Activated CD8-positive, alpha-beta T cell treated with anti-CD3 and anti-CD28 coated beads for 36 hours (primary cell): ENCODE measurements around the gene USP24. TPM values are rescaled to one million over a fixed set of nuclear protein-coding genes. Genes with fewer than 3 reads are reported as not detected.

Experiments used
- ATAC-seq: fragments of 200-7000 bp; cut with Tn5 transposase; one replicate; pipeline ENCODE4 v1.10.0; 2021; ENCODE audit warnings: mild to moderate bottlenecking, moderate library complexity
- CTCF ChIA-PET: fragments of 350-600 bp; sonication (Branson Sonifier 250); formaldehyde crosslinking; loops from one replicate; lab custom pipeline; 2021; ENCODE audit warnings: antibody characterized with exemption; lab: Charles Lee
- POLR2A ChIA-PET: fragments of 350-600 bp; sonication (Branson Sonifier 250); formaldehyde crosslinking; loops from one replicate; lab custom pipeline; 2021; ENCODE audit warnings: antibody characterized with exemption; lab: Charles Lee
- DNase-seq: peaks from one replicate; pipeline ENCODE4 v3.0.0-alpha.2; 2020
- H3K27ac Mint-ChIP-seq: one replicate; pipeline ENCODE4 v1.8.0; 2021; ENCODE audit warnings: mild to moderate bottlenecking, mixed read lengths
- H3K27me3 Mint-ChIP-seq: one replicate; pipeline ENCODE4 v1.8.0; 2021; ENCODE audit warnings: mixed read lengths
- H3K36me3 Mint-ChIP-seq: one replicate; pipeline ENCODE4 v1.8.0; 2021; ENCODE audit warnings: low read depth, mixed read lengths
- H3K4me1 Mint-ChIP-seq: one replicate; pipeline ENCODE4 v1.8.0; 2021; ENCODE audit warnings: low read depth, mixed read lengths
- H3K4me3 Mint-ChIP-seq: one replicate; pipeline ENCODE4 v1.8.0; 2021; ENCODE audit warnings: mild to moderate bottlenecking, moderate library complexity, mixed read lengths
- H3K9me3 Mint-ChIP-seq: one replicate; pipeline ENCODE4 v1.8.0; 2021; ENCODE audit warnings: mixed read lengths
- intact Hi-C: fragments of 100-400 bp; cut with micrococcal nuclease; formaldehyde crosslinking; loops from one replicate; pipeline ENCODE4 v1.10.0; 2022
- total RNA-seq, 2 experiments: library from RNA; stranded (reverse); gene quantifications; one replicate each; pipeline ENCODE4 v1.2.3, GENCODE V29; 2021
- TF ChIP-seq, protein P1 (sequence below): fragments of 200-600 bp; IDR thresholded peaks from one replicate; pipeline ENCODE4 v1.8.0; 2022; ENCODE audit warnings: antibody characterized with exemption, mild to moderate bottlenecking

USP24 gene
- total RNA-seq, 2 experiments from 2014 or later: 39.4 to 47.0 TPM

DNA sequence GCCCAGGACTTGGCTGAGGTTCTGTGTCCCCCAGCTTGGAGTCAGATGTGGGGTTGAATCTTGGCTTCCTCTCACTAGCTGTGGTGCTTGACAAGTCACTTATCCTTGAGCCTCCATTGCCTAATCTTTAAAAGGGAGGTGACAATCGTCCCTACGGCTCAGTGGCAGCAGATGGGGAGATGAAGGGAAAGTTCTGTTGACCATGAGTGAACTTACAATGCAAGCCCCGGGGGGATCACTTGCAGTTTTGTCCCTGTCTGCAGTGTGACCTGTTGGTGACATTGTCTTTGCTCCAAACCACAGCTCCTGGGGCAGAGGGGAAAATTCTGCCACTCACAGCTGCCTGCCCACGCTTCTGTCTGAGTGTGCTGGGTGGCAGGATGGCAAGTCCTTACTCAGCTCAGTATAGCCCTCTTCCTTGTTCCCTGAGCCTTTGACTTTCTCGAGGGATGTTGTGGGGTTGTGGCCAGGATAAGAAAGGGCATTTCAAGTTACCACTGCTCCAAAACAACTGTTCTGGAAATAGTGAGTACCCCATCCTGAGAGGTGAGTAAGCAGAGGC is 174.2 kb downstream of the USP24 start:
- TF ChIP-seq, protein P1, sequence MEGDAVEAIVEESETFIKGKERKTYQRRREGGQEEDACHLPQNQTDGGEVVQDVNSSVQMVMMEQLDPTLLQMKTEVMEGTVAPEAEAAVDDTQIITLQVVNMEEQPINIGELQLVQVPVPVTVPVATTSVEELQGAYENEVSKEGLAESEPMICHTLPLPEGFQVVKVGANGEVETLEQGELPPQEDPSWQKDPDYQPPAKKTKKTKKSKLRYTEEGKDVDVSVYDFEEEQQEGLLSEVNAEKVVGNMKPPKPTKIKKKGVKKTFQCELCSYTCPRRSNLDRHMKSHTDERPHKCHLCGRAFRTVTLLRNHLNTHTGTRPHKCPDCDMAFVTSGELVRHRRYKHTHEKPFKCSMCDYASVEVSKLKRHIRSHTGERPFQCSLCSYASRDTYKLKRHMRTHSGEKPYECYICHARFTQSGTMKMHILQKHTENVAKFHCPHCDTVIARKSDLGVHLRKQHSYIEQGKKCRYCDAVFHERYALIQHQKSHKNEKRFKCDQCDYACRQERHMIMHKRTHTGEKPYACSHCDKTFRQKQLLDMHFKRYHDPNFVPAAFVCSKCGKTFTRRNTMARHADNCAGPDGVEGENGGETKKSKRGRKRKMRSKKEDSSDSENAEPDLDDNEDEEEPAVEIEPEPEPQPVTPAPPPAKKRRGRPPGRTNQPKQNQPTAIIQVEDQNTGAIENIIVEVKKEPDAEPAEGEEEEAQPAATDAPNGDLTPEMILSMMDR: no peak
- no peak overlapping the region for H3K4me3 Mint-ChIP-seq
- DNase-seq: no peak
- H3K4me1 Mint-ChIP-seq: peaks cover 3% of the 10 kb centered on the region
- intact Hi-C loops: no loop called here
- no peak overlapping the region for H3K27ac Mint-ChIP-seq
- H3K36me3 Mint-ChIP-seq: no peaks in the 10 kb centered on the region
- ChIA-PET POLR2A (no interaction called here), CTCF (interaction anchor here (0.9 to 1.0 kb wide), 3 partner anchors 17 to 96 kb away, joined by 3 read pairs; no protein-coding TSS in a partner anchor)
- no peaks in the 10 kb centered on the region for H3K9me3 Mint-ChIP-seq
- ATAC-seq: peak; percentile 27
- H3K27me3 Mint-ChIP-seq: peaks cover 40% of the 10 kb centered on the region

DNA sequence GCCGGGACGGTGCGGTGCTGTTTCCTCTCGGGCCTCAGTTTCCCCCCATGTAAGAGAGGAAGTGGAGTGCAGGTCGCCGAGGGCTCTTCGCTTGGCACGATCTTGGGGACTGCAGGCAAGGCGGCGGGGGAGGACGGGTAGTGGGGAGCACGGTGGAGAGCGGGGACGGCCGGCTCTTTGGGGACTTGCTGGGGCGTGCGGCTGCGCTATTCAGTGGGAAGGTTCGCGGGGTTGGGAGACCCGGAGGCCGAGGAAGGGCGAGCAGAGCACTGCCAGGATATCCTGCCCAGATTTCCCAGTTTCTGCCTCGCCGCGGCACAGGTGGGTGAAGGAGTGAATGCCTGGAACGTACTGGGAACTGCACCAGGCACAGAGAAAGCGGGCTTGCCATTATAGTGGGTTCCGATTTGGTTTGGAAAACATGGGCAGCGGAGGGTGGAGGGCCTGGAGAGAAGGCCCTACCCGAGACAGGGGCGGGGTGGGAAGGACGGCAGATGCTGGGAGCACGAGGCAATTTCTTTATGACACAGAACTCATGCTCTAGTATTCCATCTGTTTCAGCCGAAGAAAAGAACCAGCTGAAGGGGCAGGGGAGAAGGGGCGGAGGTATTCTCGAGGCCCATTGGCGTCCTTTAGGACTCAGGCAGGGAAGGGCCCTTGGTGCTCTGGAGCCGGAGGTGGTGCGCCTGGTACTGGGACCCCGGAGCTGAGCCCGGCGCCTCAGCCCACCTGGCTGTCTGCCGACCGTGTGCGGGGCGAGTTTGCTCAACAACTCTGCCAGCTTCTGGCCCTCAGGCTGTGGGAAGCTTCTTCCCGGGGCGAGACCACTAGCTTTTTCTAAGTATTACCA is 174.9 kb downstream of the USP24 start:
- ChIA-PET POLR2A (no interaction called here), CTCF (interaction anchor here (0.9 to 2.6 kb wide), 4 partner anchors 18 to 95 kb away, joined by 3 to 10 read pairs (median 3); no protein-coding TSS in a partner anchor)
- Mint-ChIP-seq H3K27me3 (peaks cover 42% of the 10 kb centered on the region), H3K36me3 (no peaks in the 10 kb centered on the region), H3K9me3 (no peaks in the 10 kb centered on the region), H3K4me1 (peaks cover 3% of the 10 kb centered on the region), H3K4me3 (no peak overlapping the region), H3K27ac (no peak overlapping the region)
- DNase-seq (no peak), ATAC-seq (no peak)
- TF ChIP-seq, protein P1: no peak
- intact Hi-C loops: no loop called here

DNA sequence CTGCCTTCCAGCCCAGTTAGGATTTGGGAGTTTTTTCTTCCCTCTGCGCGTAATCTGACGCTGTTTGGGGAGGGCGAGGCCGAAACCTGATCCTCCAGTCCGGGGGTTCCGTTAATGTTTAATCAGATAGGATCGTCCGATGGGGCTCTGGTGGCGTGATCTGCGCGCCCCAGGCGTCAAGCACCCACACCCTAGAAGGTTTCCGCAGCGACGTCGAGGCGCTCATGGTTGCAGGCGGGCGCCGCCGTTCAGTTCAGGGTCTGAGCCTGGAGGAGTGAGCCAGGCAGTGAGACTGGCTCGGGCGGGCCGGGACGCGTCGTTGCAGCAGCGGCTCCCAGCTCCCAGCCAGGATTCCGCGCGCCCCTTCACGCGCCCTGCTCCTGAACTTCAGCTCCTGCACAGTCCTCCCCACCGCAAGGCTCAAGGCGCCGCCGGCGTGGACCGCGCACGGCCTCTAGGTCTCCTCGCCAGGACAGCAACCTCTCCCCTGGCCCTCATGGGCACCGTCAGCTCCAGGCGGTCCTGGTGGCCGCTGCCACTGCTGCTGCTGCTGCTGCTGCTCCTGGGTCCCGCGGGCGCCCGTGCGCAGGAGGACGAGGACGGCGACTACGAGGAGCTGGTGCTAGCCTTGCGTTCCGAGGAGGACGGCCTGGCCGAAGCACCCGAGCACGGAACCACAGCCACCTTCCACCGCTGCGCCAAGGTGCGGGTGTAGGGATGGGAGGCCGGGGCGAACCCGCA is 175.7 kb downstream of the USP24 start, which contains the start of gene PCSK9:
Gene PCSK9, plus strand, starts transcription at position 207 of the 741 bp plus-strand sequence. Its CDS starts 290 bp downstream, at position 497.
- POLR2A ChIA-PET: no interaction called here
- TF ChIP-seq, protein P1: no peak
- Mint-ChIP-seq H3K27me3 (peaks cover 48% of the 10 kb centered on the region), H3K4me3 (no peak within 1 kb of the TSS), H3K36me3 (no peaks in the 10 kb centered on the region), H3K4me1 (peaks cover 3% of the 10 kb centered on the region), H3K27ac (no peak within 1 kb of the TSS), H3K9me3 (no peaks in the 10 kb centered on the region)
- CTCF ChIA-PET: interaction anchor here (1.7 to 2.6 kb wide), 2 partner anchors 18 to 43 kb away, joined by 4 to 10 read pairs; no protein-coding TSS in a partner anchor
- intact Hi-C loops: no loop called here
- ATAC-seq (no peak), DNase-seq (no peak)

DNA sequence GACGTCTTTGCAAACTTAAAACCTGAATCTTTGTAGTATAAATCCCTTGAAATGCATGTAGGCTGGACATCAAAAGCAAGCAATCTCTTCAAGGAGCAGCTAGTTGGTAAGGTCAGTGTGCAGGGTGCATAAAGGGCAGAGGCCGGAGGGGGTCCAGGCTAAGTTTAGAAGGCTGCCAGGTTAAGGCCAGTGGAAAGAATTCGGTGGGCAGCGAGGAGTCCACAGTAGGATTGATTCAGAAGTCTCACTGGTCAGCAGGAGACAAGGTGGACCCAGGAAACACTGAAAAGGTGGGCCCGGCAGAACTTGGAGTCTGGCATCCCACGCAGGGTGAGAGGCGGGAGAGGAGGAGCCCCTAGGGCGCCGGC is 176.2 kb downstream of the USP24 start:
- Mint-ChIP-seq H3K36me3 (no peaks in the 10 kb centered on the region), H3K4me3 (no peak overlapping the region), H3K4me1 (peaks cover 3% of the 10 kb centered on the region), H3K27me3 (peaks cover 48% of the 10 kb centered on the region), H3K27ac (no peak overlapping the region), H3K9me3 (no peaks in the 10 kb centered on the region)
- ChIA-PET CTCF (interaction anchor here (0.7 to 2.6 kb wide), 3 partner anchors 17 to 43 kb away, joined by 3 to 10 read pairs (median 4); no protein-coding TSS in a partner anchor), POLR2A (no interaction called here)
- DNase-seq: no peak
- intact Hi-C loops: no loop called here
- TF ChIP-seq, protein P1: no peak
- no peak for ATAC-seq
